Stomach (tissue), 4 donors: ENCODE measurements around the gene MARCHF2.

Source experiments
- POLR2AphosphoS5 ChIP-seq, 3 donors: sonication (generic); formaldehyde crosslinking; IDR thresholded peaks; one replicate each; pipeline ENCODE4 v1.6.1; 2016; ENCODE audit warnings: antibody characterized with exemption in 3 of 3
- TF ChIP-seq, protein P1 (sequence below), 7 experiments: fragments of 450-650 bp in 4 of 7; fragments of 200-600 bp in 3 of 7; sonication (generic) in 3 of 7; IDR thresholded peaks; one replicate each; pipeline ENCODE4 v1.5.1; 2016 to 2019; ENCODE audit warnings: antibody characterized with exemption in 7 of 7, control low read depth in 2 of 7, mild to moderate bottlenecking in 1 of 7

- TF ChIP-seq, protein P1, sequence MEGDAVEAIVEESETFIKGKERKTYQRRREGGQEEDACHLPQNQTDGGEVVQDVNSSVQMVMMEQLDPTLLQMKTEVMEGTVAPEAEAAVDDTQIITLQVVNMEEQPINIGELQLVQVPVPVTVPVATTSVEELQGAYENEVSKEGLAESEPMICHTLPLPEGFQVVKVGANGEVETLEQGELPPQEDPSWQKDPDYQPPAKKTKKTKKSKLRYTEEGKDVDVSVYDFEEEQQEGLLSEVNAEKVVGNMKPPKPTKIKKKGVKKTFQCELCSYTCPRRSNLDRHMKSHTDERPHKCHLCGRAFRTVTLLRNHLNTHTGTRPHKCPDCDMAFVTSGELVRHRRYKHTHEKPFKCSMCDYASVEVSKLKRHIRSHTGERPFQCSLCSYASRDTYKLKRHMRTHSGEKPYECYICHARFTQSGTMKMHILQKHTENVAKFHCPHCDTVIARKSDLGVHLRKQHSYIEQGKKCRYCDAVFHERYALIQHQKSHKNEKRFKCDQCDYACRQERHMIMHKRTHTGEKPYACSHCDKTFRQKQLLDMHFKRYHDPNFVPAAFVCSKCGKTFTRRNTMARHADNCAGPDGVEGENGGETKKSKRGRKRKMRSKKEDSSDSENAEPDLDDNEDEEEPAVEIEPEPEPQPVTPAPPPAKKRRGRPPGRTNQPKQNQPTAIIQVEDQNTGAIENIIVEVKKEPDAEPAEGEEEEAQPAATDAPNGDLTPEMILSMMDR (IDR thresholded peaks at IDR 0.05), result no peak
- no peak for TF ChIP-seq POLR2AphosphoS5 (IDR thresholded peaks at IDR 0.05)
These were observed 60.8 kb downstream of the MARCHF2 start for GRCh38 chr19:8473648-8474476.
